ENCODE measurements around the gene ALPP. TPM values are rescaled to one million over a fixed set of nuclear protein-coding genes. Genes with fewer than 3 reads are reported as not detected.

ALPP gene
- polyA plus RNA-seq, 1 of the 3 experiments (the other 2 are of a cell fraction), result not detected

GRCh38 chr2:232377319-232377718, 1.2 kb upstream of the ALPP start:
- H3K9ac ChIP-seq, result no peak overlapping the region
- H3K27me3 ChIP-seq (ENCODE audit: insufficient read depth), result peaks cover 9% of the 10 kb centered on the region
- no peaks in the 10 kb centered on the region for H3K9me3 ChIP-seq
- H3F3A ChIP-seq (replicated peaks; ENCODE audit: insufficient read depth), result no peaks in the 10 kb centered on the region
- H3K27ac ChIP-seq (ENCODE audit: low read depth in 2 of 2, low read length in 1 of 2), result no peak overlapping the region
- DNase-seq, result no peak
- H3K4me3 ChIP-seq (ENCODE audit: low read depth in 2 of 2, low read length in 1 of 2), result no peak overlapping the region
- H3K4me1 ChIP-seq (ENCODE audit: control insufficient read depth in 1 of 2, insufficient read depth in 2 of 2, low read depth in 1 of 2, low read length in 1 of 2), result no peaks in the 10 kb centered on the region
- no peaks in the 10 kb centered on the region for H3K79me2 ChIP-seq (ENCODE audit: insufficient read depth)
- 70% methylated on average over 7 of the region's 7 CpGs for WGBS (ENCODE audit: low lambda C conversion rate)
- no peak overlapping the region for H2AFZ ChIP-seq (ENCODE audit: low read depth)
- no peak overlapping the region for H3K4me2 ChIP-seq
- H3K9me2 ChIP-seq, result no peaks in the 10 kb centered on the region
- H3K36me3 ChIP-seq (replicated peaks in 1 of 2; ENCODE audit: control insufficient read depth in 1 of 2, insufficient read depth in 2 of 2, low read length in 1 of 2), result no peaks in the 10 kb centered on the region
- TF ChIP-seq FOSL2 (IDR thresholded peaks at IDR 0.05; ENCODE audit: borderline replicate concordance, low read depth) (no peak), RXRA (IDR thresholded peaks at IDR 0.05; ENCODE audit: borderline replicate concordance, low read depth) (no peak), MAX (IDR thresholded peaks at IDR 0.05; ENCODE audit: low read depth) (no peak), SMC3 (IDR thresholded peaks at IDR 0.05; ENCODE audit: low read depth, low read length) (no peak), RCOR1 (IDR thresholded peaks at IDR 0.05; ENCODE audit: low read length) (no peak), CHD2 (IDR thresholded peaks at IDR 0.05; ENCODE audit: low read length, partially characterized antibody) (no peak), NRF1 (IDR thresholded peaks at IDR 0.05; ENCODE audit: low read depth, low read length) (no peak), CTCF (IDR thresholded peaks at IDR 0.05) (no peak), IRF3 (IDR thresholded peaks at IDR 0.05; ENCODE audit: low read depth, low read length) (no peak), MEF2A (IDR thresholded peaks at IDR 0.05; ENCODE audit: borderline replicate concordance, low read depth) (no peak), TCF12 (IDR thresholded peaks at IDR 0.05) (no peak), JUND (IDR thresholded peaks at IDR 0.05) (no peak), ELF1 (IDR thresholded peaks at IDR 0.05) (no peak), POLR2AphosphoS5 (IDR thresholded peaks at IDR 0.05; ENCODE audit: low read depth, low read length) (no peak), FOXM1 (IDR thresholded peaks at IDR 0.05; ENCODE audit: low read depth) (no peak), NFIC (IDR thresholded peaks at IDR 0.05; ENCODE audit: borderline replicate concordance) (no peak), PBX3 (IDR thresholded peaks at IDR 0.05) (no peak), GATA2 (CRISPR knock-in tag; IDR thresholded peaks at IDR 0.05) (no peak), EP300 (IDR thresholded peaks at IDR 0.05; ENCODE audit: borderline replicate concordance in 1 of 2, low read depth in 1 of 2, low read length in 1 of 2) (no peak), RFX5 (IDR thresholded peaks at IDR 0.05; ENCODE audit: low read length) (no peak)
- POLR2A ChIA-PET, result no interaction called here
- CTCF ChIA-PET, result interaction anchor here (0.6 to 1.8 kb wide), 3 partner anchors 67 to 452 kb away, joined by 3 to 5 read pairs (median 3); no protein-coding TSS in a partner anchor
- H4K20me1 ChIP-seq (ENCODE audit: insufficient read depth), result no peaks in the 10 kb centered on the region
